Cardiac muscle cell (in vitro differentiated cells and primary cell): ENCODE measurements around the gene RELA. TPM values are rescaled to one million over a fixed set of nuclear protein-coding genes. Genes with fewer than 3 reads are reported as not detected.

Experiments
- DNase-seq, 2 donors: peaks; one replicate each; pipeline versions ENCODE4 v3.0.0 to v3.0.0-alpha.2; 2010 to 2017; ENCODE audit warnings: low read depth in 1 of 2, low spot score in 1 of 2
- H3K27ac ChIP-seq: fragments of 200-600 bp; sonication (generic); 2 replicates; pipeline ENCODE4 v1.5.1; 2016
- H3K27me3 ChIP-seq: fragments of 200-600 bp; sonication (generic); 2 replicates; pipeline ENCODE4 v1.6.0; 2016; ENCODE audit warnings: control low read depth
- H3K36me3 ChIP-seq: fragments of 200-600 bp; sonication (generic); 2 replicates; pipeline ENCODE4 v1.5.1; 2016; ENCODE audit warnings: control low read depth
- H3K4me1 ChIP-seq: fragments of 200-600 bp; sonication (generic); 2 replicates; pipeline ENCODE4 v1.8.1; 2017; ENCODE audit warnings: low read depth, mild to moderate bottlenecking, mixed run types
- H3K4me3 ChIP-seq: fragments of 200-600 bp; sonication (generic); 2 replicates; pipeline ENCODE4 v1.5.1; 2016; ENCODE audit warnings: mild to moderate bottlenecking
- H3K9me3 ChIP-seq: fragments of 200-600 bp; sonication (generic); 2 replicates; pipeline ENCODE4 v1.5.1; 2017; ENCODE audit warnings: low read depth, mild to moderate bottlenecking, control low read depth
- CTCF ChIP-seq: IDR thresholded peaks from 2 replicates; pipeline ENCODE4 v1.5.1; 2012; ENCODE audit warnings: low read depth, mild to moderate bottlenecking, low read length
- polyA plus RNA-seq: library from polyadenylated mRNA; unstranded; fragments of >200 nt; fragmentation: Nextera tagmentation; extraction: Ambion mirVana; gene quantifications from 2 replicates; pipeline ENCODE4 v1.2.1, GENCODE V29; 2016
- total RNA-seq: library from RNA; depleted of rRNA; stranded (reverse); fragments of >200 nt; gene quantifications from 2 replicates; pipeline ENCODE4 v1.2.3, GENCODE V29; 2016

The RELA gene
- total and polyA plus RNA-seq, 2 experiments from 2014 or later: 46.2 to 51.9 TPM

- Histone ChIP-seq H3K4me3 (no peak overlapping the region), H3K27ac (no peak overlapping the region), H3K4me1 (peaks cover 4% of the 10 kb centered on the region), H3K27me3 (no peaks in the 10 kb centered on the region), H3K9me3 (no peaks in the 10 kb centered on the region), H3K36me3 (peaks cover 24% of the 10 kb centered on the region)
- TF ChIP-seq CTCF: no peak
- DNase-seq: no peak
Observed at GRCh38 chr11:65621460-65621859, 41.3 kb downstream of the RELA start.

- no peak overlapping the region for H3K27ac ChIP-seq
- H3K36me3 ChIP-seq: peaks cover 24% of the 10 kb centered on the region
- H3K27me3 ChIP-seq: no peaks in the 10 kb centered on the region
- TF ChIP-seq CTCF: no peak
- H3K4me1 ChIP-seq: peaks cover 6% of the 10 kb centered on the region
- no peak for DNase-seq
- H3K9me3 ChIP-seq: no peaks in the 10 kb centered on the region
- H3K4me3 ChIP-seq: no peak overlapping the region
Observed at GRCh38 chr11:65620666-65621065, 42.0 kb downstream of the RELA start.

DNA sequence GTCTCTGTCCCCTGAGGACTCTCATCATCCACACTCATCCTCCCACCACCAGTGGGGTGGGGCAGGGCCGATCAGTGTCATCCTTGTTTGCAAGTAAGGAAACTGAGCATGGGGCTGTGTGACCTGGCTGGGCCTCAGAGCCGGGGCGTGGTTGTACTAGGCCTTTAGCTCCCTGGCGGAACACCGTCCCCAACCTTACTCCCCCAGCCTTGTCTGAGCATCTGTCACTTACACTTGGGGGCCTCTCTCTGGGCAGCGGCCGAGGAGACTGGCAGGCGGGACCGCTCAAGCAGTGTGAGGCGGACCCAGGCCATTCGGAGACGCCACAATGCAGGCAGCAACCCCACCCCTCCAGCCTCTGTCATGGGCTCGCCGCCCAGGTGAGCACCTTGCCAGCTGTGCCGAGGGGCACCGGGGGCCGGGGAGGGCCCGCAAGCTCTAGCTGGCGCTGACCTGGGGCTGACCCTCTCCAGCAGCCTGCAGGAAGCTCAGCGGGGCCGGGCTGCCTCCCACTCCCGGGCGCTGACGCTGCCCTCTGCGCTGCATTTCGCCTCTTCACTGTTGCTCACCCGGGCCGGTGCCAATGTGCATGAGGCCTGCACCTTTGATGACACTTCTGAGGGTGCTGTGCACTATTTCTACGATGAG is 43.3 kb downstream of the RELA start:
- H3K4me3 ChIP-seq: no peak overlapping the region
- no peak for TF ChIP-seq CTCF
- no peaks in the 10 kb centered on the region for H3K9me3 ChIP-seq
- DNase-seq: no peak
- H3K4me1 ChIP-seq: peaks cover 6% of the 10 kb centered on the region
- H3K27ac ChIP-seq: no peak overlapping the region
- peaks cover 19% of the 10 kb centered on the region for H3K36me3 ChIP-seq
- H3K27me3 ChIP-seq: no peaks in the 10 kb centered on the region

GRCh38 chr11:65618763-65619162 is 44.0 kb downstream of the RELA start:
- Histone ChIP-seq H3K9me3 (no peaks in the 10 kb centered on the region), H3K4me1 (peaks cover 6% of the 10 kb centered on the region), H3K27ac (no peak overlapping the region), H3K27me3 (no peaks in the 10 kb centered on the region), H3K36me3 (peaks cover 13% of the 10 kb centered on the region), H3K4me3 (no peak overlapping the region)
- DNase-seq: no peak
- TF ChIP-seq CTCF: no peak

GRCh38 chr11:65617990-65618751 is 44.5 kb downstream of the RELA start:
- H3K27ac ChIP-seq: no peak overlapping the region
- H3K27me3 ChIP-seq: no peaks in the 10 kb centered on the region
- H3K9me3 ChIP-seq: no peaks in the 10 kb centered on the region
- no peak for DNase-seq
- H3K36me3 ChIP-seq: peaks cover 11% of the 10 kb centered on the region
- TF ChIP-seq CTCF: no peak
- no peak overlapping the region for H3K4me3 ChIP-seq
- H3K4me1 ChIP-seq: peaks cover 11% of the 10 kb centered on the region
